Aorta (tissue), 5 donors: Measurements from ENCODE around the gene PDE4D. TPM values are rescaled to one million over a fixed set of nuclear protein-coding genes. Genes with fewer than 3 reads are reported as not detected.
"Not testable (repeated sequence)": the region's sequence is repeated elsewhere in the genome, so short reads cannot be mapped to it uniquely, and the experiment has no call there.

Experiments used
- ATAC-seq: fragments of 200-7000 bp; cut with Tn5 transposase; one replicate; pipeline ENCODE4 v1.9.1; 2022; ENCODE audit warnings: moderate library complexity; ENCODE audit not compliant: low FRiP score
- DNase-seq, 2 donors: peaks; one replicate each; pipeline ENCODE4 v3.0.0-alpha.2; 2020
- H3K27ac ChIP-seq, 2 donors: one replicate each; pipeline ENCODE4 v1.5.1; 2013; ENCODE audit warnings: low read length in 2 of 2, mild to moderate bottlenecking in 2 of 2, moderate library complexity in 2 of 2, control low read depth in 1 of 2, inconsistent platforms in 1 of 2, low read depth in 1 of 2
- H3K27me3 ChIP-seq, 2 donors: one replicate each; pipeline ENCODE4 v1.6.1; 2013; ENCODE audit warnings: control low read depth in 1 of 2, low read length in 1 of 2, mild to moderate bottlenecking in 1 of 2, moderate library complexity in 1 of 2; ENCODE audit not compliant: insufficient read depth in 2 of 2, control insufficient read depth in 1 of 2
- H3K36me3 ChIP-seq, 2 donors: one replicate each; pipeline ENCODE4 v1.6.1; 2013; ENCODE audit warnings: control low read depth in 1 of 2, low read length in 1 of 2, mild to moderate bottlenecking in 1 of 2; ENCODE audit not compliant: insufficient read depth in 2 of 2, control insufficient read depth in 1 of 2
- H3K4me1 ChIP-seq, 2 donors: one replicate each; pipeline ENCODE4 v1.6.1; 2013; ENCODE audit warnings: low read length in 2 of 2, control low read depth in 1 of 2, mild to moderate bottlenecking in 1 of 2, moderate library complexity in 1 of 2; ENCODE audit not compliant: insufficient read depth in 2 of 2, control insufficient read depth in 1 of 2
- H3K4me3 ChIP-seq, 2 donors: one replicate each; pipeline ENCODE4 v1.5.1; 2013; ENCODE audit warnings: low read length in 2 of 2, control low read depth in 1 of 2, mild to moderate bottlenecking in 1 of 2
- H3K9me3 ChIP-seq: one replicate; pipeline ENCODE4 v1.6.1; 2013; ENCODE audit warnings: mild to moderate bottlenecking, low read length; ENCODE audit not compliant: control insufficient read depth
- WGBS, 2 donors: extraction: QIAGEN DNeasy Blood & Tissue Kit; methylation state at CpG; one replicate each; pipeline ENCODE4 v1.1.7; 2013; 5-methylcytosine and 5-hydroxymethylcytosine counted together
- intact Hi-C, 2 donors: fragments of 100-400 bp; cut with DNase I; formaldehyde crosslinking; loops; one replicate each; pipeline versions ENCODE4 v1.14.2 to v1.15.0; 2022
- polyA plus RNA-seq, 2 donors: library from polyadenylated mRNA; stranded (reverse); fragments of 200-250 nt; gene quantifications; one replicate each; pipeline ENCODE4 v1.2.3, GENCODE V29; 2013
- total RNA-seq, 2 donors: library from RNA; stranded (reverse); fragmentation: NEBNext Ultra II Directional; extraction: Animal tissue kit (Norgen Biotek cat#: 25700); gene quantifications; one replicate each; pipeline ENCODE4 v1.2.1, GENCODE V29; 2021
- donor health status: healthy with polysubstance abuse.
- donor health status: Bipolar disorder and iron deficiency.
- donor health status: DM: no; HTN: no; CAD: no.
- donor health status: DM: no; HTN: no; CAD: no.
- donor health status: DM: yes; HTN: yes; CAD: no.

PDE4D gene
- total and polyA plus RNA-seq, 4 donors: 2.4 to 112 (median 33.3) TPM

DNA sequence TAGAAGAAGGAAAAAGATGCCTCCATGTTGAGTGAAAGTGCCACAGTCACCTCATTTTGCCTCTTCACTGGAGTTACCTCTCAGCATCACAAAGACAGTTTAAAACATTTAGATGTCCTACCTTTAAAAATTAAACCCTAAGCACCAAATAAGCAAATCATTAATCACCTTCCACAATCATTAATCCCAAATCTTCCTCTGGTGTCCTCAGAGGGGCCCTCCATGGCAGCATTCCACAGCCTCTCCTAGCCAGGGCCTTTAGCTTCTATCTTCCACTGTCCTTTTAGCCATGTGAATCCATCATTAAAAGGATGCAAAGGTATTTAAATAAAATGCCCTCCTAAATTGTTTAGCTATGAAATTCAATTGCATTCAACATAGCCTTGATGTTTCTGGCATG, 310.8 kb downstream of the PDE4D start:
- Histone ChIP-seq H3K36me3 (no peaks in the 10 kb centered on the region), H3K9me3 (no peaks in the 10 kb centered on the region), H3K27ac (no peak overlapping the region), H3K4me3 (no peak overlapping the region), H3K4me1 (peaks cover 0 to 5% of the 10 kb centered on the region in 2 donors), H3K27me3 (no peaks in the 10 kb centered on the region)
- intact Hi-C loops: no loop called here
- DNase-seq (no peak), ATAC-seq (no peak)

DNA sequence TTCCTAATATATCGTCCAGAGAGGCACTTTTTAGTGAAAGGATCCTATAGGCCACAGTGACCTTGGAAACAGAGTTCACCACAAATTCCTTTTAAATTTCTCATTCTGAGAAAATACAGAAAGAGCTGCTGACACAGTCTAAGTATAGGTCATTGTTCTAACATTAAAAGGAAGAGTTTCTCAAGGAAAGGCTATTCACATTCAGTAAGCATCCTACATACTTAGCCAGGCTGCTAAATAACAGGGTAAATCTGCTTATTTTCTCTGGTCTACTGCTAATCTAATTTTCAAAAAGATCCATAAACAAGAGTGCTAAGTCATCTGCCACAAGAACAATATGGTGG, 313.7 kb downstream of the PDE4D start:
- H3K27ac ChIP-seq: no peak overlapping the region
- ATAC-seq (no peak), DNase-seq (no peak)
- H3K36me3 ChIP-seq: no peaks in the 10 kb centered on the region
- no peaks in the 10 kb centered on the region for H3K9me3 ChIP-seq
- WGBS, 2 donors: 92 to 96% methylated on average over 1 of the region's 1 CpG
- no peaks in the 10 kb centered on the region for H3K4me1 ChIP-seq
- H3K4me3 ChIP-seq: no peak overlapping the region
- intact Hi-C loops: no loop called here
- no peaks in the 10 kb centered on the region for H3K27me3 ChIP-seq

DNA sequence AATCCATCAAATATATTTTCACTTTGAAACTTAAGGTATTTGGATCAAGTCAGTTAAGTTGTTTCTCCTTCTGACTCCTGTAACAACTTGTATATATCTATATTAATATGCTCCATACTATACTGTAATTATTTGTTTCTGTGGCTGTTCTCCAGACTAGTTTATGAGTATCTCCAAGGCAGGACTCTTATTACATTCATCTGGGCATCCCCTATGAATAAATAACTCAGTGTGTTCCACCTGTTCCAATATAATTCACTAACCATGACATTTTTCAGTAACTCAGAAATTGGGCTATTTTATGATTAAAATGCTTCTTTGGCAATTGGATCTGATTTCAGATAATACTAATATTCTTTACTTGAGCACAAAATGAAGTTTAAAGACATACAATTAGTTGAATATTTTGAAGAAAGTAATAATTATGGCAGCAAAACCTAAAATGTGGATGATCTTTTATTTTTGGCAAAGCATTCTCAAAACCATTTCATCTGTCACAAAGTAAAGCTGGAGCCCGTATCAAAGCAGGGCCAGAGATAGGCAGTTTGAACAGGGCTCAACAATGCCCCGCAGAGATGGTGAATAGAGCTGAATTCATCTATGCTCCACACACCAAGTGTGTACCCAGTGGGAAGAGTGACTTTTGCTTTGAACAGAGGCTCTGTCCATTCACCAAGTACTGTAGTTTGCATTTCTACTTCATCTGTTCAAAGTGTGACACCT, 314.3 kb downstream of the PDE4D start:
- WGBS, 2 donors: 86 to 93% methylated on average over 2 of the region's 2 CpGs
- ATAC-seq (no peak), DNase-seq (no peak)
- Histone ChIP-seq H3K9me3 (no peaks in the 10 kb centered on the region), H3K27me3 (no peaks in the 10 kb centered on the region), H3K4me1 (no peaks in the 10 kb centered on the region), H3K36me3 (no peaks in the 10 kb centered on the region), H3K27ac (no peak overlapping the region), H3K4me3 (no peak overlapping the region)
- intact Hi-C loops: no loop called here

GRCh38 chr5:59577485-59577884, 316.0 kb downstream of the PDE4D start:
- Histone ChIP-seq H3K4me1 (no peaks in the 10 kb centered on the region), H3K27ac (no peak overlapping the region), H3K9me3 (no peaks in the 10 kb centered on the region), H3K4me3 (no peak overlapping the region), H3K36me3 (no peaks in the 10 kb centered on the region), H3K27me3 (no peaks in the 10 kb centered on the region)
- 83 to 87% methylated on average over 1 of the region's 1 CpG for WGBS, 2 donors
- ATAC-seq (no peak), DNase-seq (no peak)
- intact Hi-C loops: no loop called here

- 91 to 92% methylated on average over 3 of the region's 3 CpGs for WGBS, 2 donors
- ATAC-seq: no peak
- Histone ChIP-seq H3K4me1 (no peaks in the 10 kb centered on the region), H3K9me3 (no peaks in the 10 kb centered on the region), H3K4me3 (no peak overlapping the region), H3K36me3 (no peaks in the 10 kb centered on the region), H3K27ac (no peak overlapping the region), H3K27me3 (no peaks in the 10 kb centered on the region)
- intact Hi-C loops: no loop called here
- DNase-seq: no peak
Measured at GRCh38 chr5:59575648-59576445, 317.7 kb downstream of the PDE4D start.

DNA sequence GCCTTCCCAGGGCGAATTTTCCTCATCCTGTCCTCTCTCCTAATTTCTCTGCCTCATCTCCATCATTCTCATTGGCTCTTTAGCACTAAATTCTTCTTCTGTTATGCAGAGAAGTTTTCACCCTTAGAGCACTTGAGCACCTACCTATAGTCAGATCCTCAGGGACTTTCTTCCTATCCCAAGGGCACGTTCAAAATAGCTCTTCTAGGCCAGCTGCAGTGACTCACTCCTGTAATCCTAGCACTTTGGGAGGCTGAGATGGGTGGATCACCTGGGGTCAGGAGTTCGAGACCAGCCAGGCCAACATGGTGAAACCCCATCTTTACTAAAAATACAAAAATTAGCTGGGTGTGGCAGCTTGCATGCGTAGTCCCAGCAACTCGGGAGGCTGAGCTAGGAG, 320.0 kb downstream of the PDE4D start:
- H3K4me1 ChIP-seq, H3K9me3 ChIP-seq, H3K36me3 ChIP-seq, H3K27ac ChIP-seq, ATAC-seq, H3K4me3 ChIP-seq, DNase-seq, intact Hi-C loops, H3K27me3 ChIP-seq: not testable (repeated sequence)
- 95 to 96% methylated on average over 5 of the region's 5 CpGs for WGBS, 2 donors

- WGBS, 2 donors: 93 to 99% methylated on average over 3 of the region's 3 CpGs
- no peak for DNase-seq
- no peak for ATAC-seq
- Histone ChIP-seq H3K4me1 (no peaks in the 10 kb centered on the region), H3K9me3 (no peaks in the 10 kb centered on the region), H3K36me3 (no peaks in the 10 kb centered on the region), H3K4me3 (no peak overlapping the region), H3K27ac (no peak overlapping the region), H3K27me3 (no peaks in the 10 kb centered on the region)
- intact Hi-C loops: no loop called here
Measured at GRCh38 chr5:59571067-59571466, 322.5 kb downstream of the PDE4D start.

DNA sequence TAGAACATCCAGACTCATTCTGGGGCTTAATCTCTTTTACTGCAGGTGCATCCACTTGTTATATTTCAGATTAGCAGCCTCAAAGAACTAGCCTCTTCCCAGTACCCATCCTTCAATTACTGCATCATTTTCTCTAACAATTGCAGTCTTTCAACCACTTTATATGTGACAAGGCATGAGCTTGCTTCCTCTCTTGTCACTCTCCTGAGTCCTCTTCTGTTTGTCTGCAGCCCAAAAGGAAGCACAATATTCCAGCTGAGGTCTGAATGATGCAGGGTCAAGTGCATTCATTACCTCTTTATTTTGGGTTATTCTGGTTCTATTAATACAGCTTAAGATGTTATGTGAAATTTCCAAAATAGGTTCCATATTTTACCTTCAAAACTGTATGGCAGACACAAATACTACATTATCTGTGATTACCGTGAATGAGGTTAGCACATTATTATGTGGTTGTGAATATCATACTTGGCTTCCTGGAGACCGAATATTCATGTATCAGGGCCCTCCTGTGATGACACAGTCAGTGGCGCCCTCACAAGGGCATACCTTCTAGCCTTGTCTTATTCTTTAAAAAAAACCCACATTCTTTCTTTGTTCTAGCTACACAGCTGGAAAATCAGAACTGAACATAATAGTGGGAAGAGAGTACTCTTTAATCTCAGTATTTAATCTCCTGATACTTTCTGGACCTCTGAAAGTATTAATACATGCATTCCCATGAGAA, 323.8 kb downstream of the PDE4D start:
- Histone ChIP-seq H3K27me3 (no peaks in the 10 kb centered on the region), H3K4me1 (no peaks in the 10 kb centered on the region), H3K4me3 (no peak overlapping the region), H3K27ac (no peak overlapping the region), H3K36me3 (no peaks in the 10 kb centered on the region), H3K9me3 (no peaks in the 10 kb centered on the region)
- WGBS, 2 donors: 44 to 53% methylated on average over 3 of the region's 3 CpGs
- DNase-seq (no peak), ATAC-seq (no peak)
- intact Hi-C loops: no loop called here
